K562 (cell line): ENCODE measurements around the gene ARIH1. TPM values are rescaled to one million over a fixed set of nuclear protein-coding genes. Genes with fewer than 3 reads are reported as not detected.

Source experiments
- HLTF ChIP-seq: fragments of 450-650 bp; IDR thresholded peaks from 2 replicates; pipeline ENCODE4 v1.6.1; 2016
- RUNX1 ChIP-seq: sonication (generic); IDR thresholded peaks from 2 replicates; pipeline ENCODE4 v1.6.1; 2016; ENCODE audit warnings: antibody characterized with exemption, low read depth
- polyA plus RNA-seq, 8 experiments: library from polyadenylated mRNA; depleted of rRNA in 4 of 8; stranded (reverse) in 5 of 8; unstranded in 3 of 8; fragments of >200 nt; fragmentation: Nextera tagmentation in 2 of 8; fragmentation: Illumina TruSeq in 1 of 8; extraction: Ambion mirVana in 2 of 8; extraction: Trizol in 1 of 8; gene quantifications; 2 replicates each; pipeline versions ENCODE4 v1.2.1 to v1.2.3, GENCODE V29; 2011 to 2014; ENCODE audit warnings: inconsistent platforms in 1 of 8, missing spikeins in 1 of 8
- total RNA-seq, 7 experiments: library from RNA; depleted of rRNA in 6 of 7; stranded (reverse); fragments of >200 nt in 6 of 7; fragmentation: Illumina TruSeq in 2 of 7; extraction: Trizol in 2 of 7; gene quantifications; 2 replicates each; pipeline versions ENCODE4 v1.2.1 to v1.2.3, GENCODE V29; 2011 to 2021; ENCODE audit warnings: low replicate concordance in 1 of 7
- TF ChIP-seq, protein P1 (sequence below): fragments of 450-650 bp; IDR thresholded peaks from 2 replicates; pipeline ENCODE4 v1.6.1; 2016; ENCODE audit warnings: mild to moderate bottlenecking, moderate library complexity
- TF ChIP-seq, protein P2 (sequence below): fragments of 250-450 bp; sonication (Bioruptor Pico); IDR thresholded peaks from 2 replicates; pipeline ENCODE4 v1.5.0; 2020; ENCODE audit warnings: mild to moderate bottlenecking
- TF ChIP-seq, protein P3 (sequence below): fragments of 450-650 bp; formaldehyde crosslinking; conservative IDR thresholded peaks from 2 replicates; pipeline ENCODE4 v1.4.0; 2022; ENCODE audit warnings: mild to moderate bottlenecking, missing genetic modification characterization

ARIH1 gene
- total and polyA plus RNA-seq, 9 of the 15 experiments (the other 6 are each of a cell fraction or from before 2014, with no cell fraction given) = 17.7 to 125 (median 31.4) TPM

GRCh38 chr15:72545156-72545555, 71.0 kb downstream of the ARIH1 start (continued):
- TF ChIP-seq, protein P1, sequence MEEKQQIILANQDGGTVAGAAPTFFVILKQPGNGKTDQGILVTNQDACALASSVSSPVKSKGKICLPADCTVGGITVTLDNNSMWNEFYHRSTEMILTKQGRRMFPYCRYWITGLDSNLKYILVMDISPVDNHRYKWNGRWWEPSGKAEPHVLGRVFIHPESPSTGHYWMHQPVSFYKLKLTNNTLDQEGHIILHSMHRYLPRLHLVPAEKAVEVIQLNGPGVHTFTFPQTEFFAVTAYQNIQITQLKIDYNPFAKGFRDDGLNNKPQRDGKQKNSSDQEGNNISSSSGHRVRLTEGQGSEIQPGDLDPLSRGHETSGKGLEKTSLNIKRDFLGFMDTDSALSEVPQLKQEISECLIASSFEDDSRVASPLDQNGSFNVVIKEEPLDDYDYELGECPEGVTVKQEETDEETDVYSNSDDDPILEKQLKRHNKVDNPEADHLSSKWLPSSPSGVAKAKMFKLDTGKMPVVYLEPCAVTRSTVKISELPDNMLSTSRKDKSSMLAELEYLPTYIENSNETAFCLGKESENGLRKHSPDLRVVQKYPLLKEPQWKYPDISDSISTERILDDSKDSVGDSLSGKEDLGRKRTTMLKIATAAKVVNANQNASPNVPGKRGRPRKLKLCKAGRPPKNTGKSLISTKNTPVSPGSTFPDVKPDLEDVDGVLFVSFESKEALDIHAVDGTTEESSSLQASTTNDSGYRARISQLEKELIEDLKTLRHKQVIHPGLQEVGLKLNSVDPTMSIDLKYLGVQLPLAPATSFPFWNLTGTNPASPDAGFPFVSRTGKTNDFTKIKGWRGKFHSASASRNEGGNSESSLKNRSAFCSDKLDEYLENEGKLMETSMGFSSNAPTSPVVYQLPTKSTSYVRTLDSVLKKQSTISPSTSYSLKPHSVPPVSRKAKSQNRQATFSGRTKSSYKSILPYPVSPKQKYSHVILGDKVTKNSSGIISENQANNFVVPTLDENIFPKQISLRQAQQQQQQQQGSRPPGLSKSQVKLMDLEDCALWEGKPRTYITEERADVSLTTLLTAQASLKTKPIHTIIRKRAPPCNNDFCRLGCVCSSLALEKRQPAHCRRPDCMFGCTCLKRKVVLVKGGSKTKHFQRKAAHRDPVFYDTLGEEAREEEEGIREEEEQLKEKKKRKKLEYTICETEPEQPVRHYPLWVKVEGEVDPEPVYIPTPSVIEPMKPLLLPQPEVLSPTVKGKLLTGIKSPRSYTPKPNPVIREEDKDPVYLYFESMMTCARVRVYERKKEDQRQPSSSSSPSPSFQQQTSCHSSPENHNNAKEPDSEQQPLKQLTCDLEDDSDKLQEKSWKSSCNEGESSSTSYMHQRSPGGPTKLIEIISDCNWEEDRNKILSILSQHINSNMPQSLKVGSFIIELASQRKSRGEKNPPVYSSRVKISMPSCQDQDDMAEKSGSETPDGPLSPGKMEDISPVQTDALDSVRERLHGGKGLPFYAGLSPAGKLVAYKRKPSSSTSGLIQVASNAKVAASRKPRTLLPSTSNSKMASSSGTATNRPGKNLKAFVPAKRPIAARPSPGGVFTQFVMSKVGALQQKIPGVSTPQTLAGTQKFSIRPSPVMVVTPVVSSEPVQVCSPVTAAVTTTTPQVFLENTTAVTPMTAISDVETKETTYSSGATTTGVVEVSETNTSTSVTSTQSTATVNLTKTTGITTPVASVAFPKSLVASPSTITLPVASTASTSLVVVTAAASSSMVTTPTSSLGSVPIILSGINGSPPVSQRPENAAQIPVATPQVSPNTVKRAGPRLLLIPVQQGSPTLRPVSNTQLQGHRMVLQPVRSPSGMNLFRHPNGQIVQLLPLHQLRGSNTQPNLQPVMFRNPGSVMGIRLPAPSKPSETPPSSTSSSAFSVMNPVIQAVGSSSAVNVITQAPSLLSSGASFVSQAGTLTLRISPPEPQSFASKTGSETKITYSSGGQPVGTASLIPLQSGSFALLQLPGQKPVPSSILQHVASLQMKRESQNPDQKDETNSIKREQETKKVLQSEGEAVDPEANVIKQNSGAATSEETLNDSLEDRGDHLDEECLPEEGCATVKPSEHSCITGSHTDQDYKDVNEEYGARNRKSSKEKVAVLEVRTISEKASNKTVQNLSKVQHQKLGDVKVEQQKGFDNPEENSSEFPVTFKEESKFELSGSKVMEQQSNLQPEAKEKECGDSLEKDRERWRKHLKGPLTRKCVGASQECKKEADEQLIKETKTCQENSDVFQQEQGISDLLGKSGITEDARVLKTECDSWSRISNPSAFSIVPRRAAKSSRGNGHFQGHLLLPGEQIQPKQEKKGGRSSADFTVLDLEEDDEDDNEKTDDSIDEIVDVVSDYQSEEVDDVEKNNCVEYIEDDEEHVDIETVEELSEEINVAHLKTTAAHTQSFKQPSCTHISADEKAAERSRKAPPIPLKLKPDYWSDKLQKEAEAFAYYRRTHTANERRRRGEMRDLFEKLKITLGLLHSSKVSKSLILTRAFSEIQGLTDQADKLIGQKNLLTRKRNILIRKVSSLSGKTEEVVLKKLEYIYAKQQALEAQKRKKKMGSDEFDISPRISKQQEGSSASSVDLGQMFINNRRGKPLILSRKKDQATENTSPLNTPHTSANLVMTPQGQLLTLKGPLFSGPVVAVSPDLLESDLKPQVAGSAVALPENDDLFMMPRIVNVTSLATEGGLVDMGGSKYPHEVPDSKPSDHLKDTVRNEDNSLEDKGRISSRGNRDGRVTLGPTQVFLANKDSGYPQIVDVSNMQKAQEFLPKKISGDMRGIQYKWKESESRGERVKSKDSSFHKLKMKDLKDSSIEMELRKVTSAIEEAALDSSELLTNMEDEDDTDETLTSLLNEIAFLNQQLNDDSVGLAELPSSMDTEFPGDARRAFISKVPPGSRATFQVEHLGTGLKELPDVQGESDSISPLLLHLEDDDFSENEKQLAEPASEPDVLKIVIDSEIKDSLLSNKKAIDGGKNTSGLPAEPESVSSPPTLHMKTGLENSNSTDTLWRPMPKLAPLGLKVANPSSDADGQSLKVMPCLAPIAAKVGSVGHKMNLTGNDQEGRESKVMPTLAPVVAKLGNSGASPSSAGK = no peak
- TF ChIP-seq, protein P2, sequence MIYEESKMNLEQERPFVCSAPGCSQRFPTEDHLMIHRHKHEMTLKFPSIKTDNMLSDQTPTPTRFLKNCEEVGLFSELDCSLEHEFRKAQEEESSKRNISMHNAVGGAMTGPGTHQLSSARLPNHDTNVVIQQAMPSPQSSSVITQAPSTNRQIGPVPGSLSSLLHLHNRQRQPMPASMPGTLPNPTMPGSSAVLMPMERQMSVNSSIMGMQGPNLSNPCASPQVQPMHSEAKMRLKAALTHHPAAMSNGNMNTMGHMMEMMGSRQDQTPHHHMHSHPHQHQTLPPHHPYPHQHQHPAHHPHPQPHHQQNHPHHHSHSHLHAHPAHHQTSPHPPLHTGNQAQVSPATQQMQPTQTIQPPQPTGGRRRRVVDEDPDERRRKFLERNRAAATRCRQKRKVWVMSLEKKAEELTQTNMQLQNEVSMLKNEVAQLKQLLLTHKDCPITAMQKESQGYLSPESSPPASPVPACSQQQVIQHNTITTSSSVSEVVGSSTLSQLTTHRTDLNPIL (CRISPR knock-in tag) = no peak
- TF ChIP-seq RUNX1 (no peak), HLTF (no peak)
- TF ChIP-seq, protein P3, sequence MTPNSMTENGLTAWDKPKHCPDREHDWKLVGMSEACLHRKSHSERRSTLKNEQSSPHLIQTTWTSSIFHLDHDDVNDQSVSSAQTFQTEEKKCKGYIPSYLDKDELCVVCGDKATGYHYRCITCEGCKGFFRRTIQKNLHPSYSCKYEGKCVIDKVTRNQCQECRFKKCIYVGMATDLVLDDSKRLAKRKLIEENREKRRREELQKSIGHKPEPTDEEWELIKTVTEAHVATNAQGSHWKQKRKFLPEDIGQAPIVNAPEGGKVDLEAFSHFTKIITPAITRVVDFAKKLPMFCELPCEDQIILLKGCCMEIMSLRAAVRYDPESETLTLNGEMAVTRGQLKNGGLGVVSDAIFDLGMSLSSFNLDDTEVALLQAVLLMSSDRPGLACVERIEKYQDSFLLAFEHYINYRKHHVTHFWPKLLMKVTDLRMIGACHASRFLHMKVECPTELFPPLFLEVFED = no peak
